H9 (cell line): ENCODE data around the gene VKORC1. TPM values are rescaled to one million over a fixed set of nuclear protein-coding genes. Genes with fewer than 3 reads are reported as not detected.

Experiments used
- DNase-seq: peaks from one replicate; pipeline ENCODE4 v3.0.0-alpha.2; 2017
- H2AFZ ChIP-seq: one replicate; pipeline ENCODE4 v1.6.1; 2013; ENCODE audit warnings: mild to moderate bottlenecking, low read length, control low read depth, moderate library complexity
- H2AK5ac ChIP-seq: 2 replicates; pipeline ENCODE4 v1.6.1; 2013; ENCODE audit warnings: low read length, control low read depth, mixed read lengths; ENCODE audit not compliant: insufficient read length
- H2BK120ac ChIP-seq: one replicate; pipeline ENCODE4 v1.6.1; 2013; ENCODE audit warnings: low read depth, mild to moderate bottlenecking, low read length, control low read depth, inconsistent platforms; ENCODE audit not compliant: poor library complexity, severe bottlenecking
- H2BK12ac ChIP-seq: 2 replicates; pipeline ENCODE4 v1.6.1; 2013; ENCODE audit warnings: low read length, control low read depth, mixed read lengths, low read depth; ENCODE audit not compliant: insufficient read length
- H2BK15ac ChIP-seq: 2 replicates; pipeline ENCODE4 v1.6.1; 2013; ENCODE audit warnings: low read depth, low read length, control low read depth
- H2BK20ac ChIP-seq: one replicate; pipeline ENCODE4 v1.6.1; 2013; ENCODE audit warnings: low read depth, mild to moderate bottlenecking, low read length, control low read depth, inconsistent platforms; ENCODE audit not compliant: poor library complexity, severe bottlenecking
- H2BK5ac ChIP-seq: 2 replicates; pipeline ENCODE4 v1.6.1; 2013; ENCODE audit warnings: low read length, control low read depth, mixed read lengths; ENCODE audit not compliant: insufficient read length
- H3K14ac ChIP-seq: 2 replicates; pipeline ENCODE4 v1.6.1; 2013; ENCODE audit warnings: low read length, control low read depth; ENCODE audit not compliant: insufficient read depth
- H3K18ac ChIP-seq: 2 replicates; pipeline ENCODE4 v1.6.1; 2013; ENCODE audit warnings: low read depth, mild to moderate bottlenecking, mixed read lengths, low read length, control low read depth; ENCODE audit not compliant: insufficient read length
- H3K23ac ChIP-seq: 2 replicates; pipeline ENCODE4 v1.6.1; 2013; ENCODE audit warnings: low read length, control low read depth, mixed read lengths, low read depth; ENCODE audit not compliant: insufficient read length
- H3K23me2 ChIP-seq: 2 replicates; pipeline ENCODE4 v1.6.1; 2013; ENCODE audit warnings: low read depth, mild to moderate bottlenecking, mixed read lengths, low read length, control low read depth; ENCODE audit not compliant: insufficient read length, poor library complexity, severe bottlenecking
- H3K27ac ChIP-seq: 2 replicates; pipeline ENCODE4 v1.5.1; 2013; ENCODE audit warnings: low read length, control low read depth, mixed read lengths, low read depth; ENCODE audit not compliant: insufficient read length
- H3K27me3 ChIP-seq: 2 replicates; pipeline ENCODE4 v1.6.1; 2013; ENCODE audit warnings: low read length, control low read depth, inconsistent platforms; ENCODE audit not compliant: insufficient read depth
- H3K4ac ChIP-seq: 2 replicates; pipeline ENCODE4 v1.6.1; 2013; ENCODE audit warnings: low read depth, mild to moderate bottlenecking, control low read depth, inconsistent platforms, low read length, moderate library complexity
- H3K4me1 ChIP-seq: 2 replicates; pipeline ENCODE4 v1.6.1; 2013; ENCODE audit warnings: low read length, control low read depth, inconsistent platforms; ENCODE audit not compliant: insufficient read depth
- H3K4me2 ChIP-seq: 2 replicates; pipeline ENCODE4 v1.6.1; 2013; ENCODE audit warnings: low read length, control low read depth, mixed read lengths; ENCODE audit not compliant: insufficient read length, insufficient read depth
- H3K56ac ChIP-seq: 2 replicates; pipeline ENCODE4 v1.6.1; 2013; ENCODE audit warnings: low read depth, mild to moderate bottlenecking, mixed read lengths, low read length, control low read depth; ENCODE audit not compliant: insufficient read length
- H3K79me1 ChIP-seq: 2 replicates; pipeline ENCODE4 v1.6.1; 2013; ENCODE audit warnings: low read depth, mild to moderate bottlenecking, moderate library complexity, low read length, control low read depth, inconsistent platforms; ENCODE audit not compliant: insufficient read depth, poor library complexity, severe bottlenecking
- H3K79me2 ChIP-seq: 2 replicates; pipeline ENCODE4 v1.6.1; 2013; ENCODE audit warnings: low read length, control low read depth, inconsistent platforms; ENCODE audit not compliant: insufficient read depth
- H3K9ac ChIP-seq: 2 replicates; pipeline ENCODE4 v1.6.1; 2013; ENCODE audit warnings: low read length, control low read depth, mixed read lengths; ENCODE audit not compliant: insufficient read length; ENCODE audit errors: extremely low read depth
- H3K9me3 ChIP-seq: one replicate; pipeline ENCODE4 v1.6.1; 2013; ENCODE audit warnings: low read depth, low read length, inconsistent platforms; ENCODE audit not compliant: control insufficient read depth
- H3T11ph ChIP-seq: one replicate; pipeline ENCODE4 v1.6.1; 2013; ENCODE audit warnings: mild to moderate bottlenecking, low read length, control low read depth, inconsistent platforms
- H4K20me1 ChIP-seq: one replicate; pipeline ENCODE4 v1.6.1; 2013; ENCODE audit not compliant: control insufficient read depth, insufficient read length, insufficient read depth
- H4K5ac ChIP-seq: 2 replicates; pipeline ENCODE4 v1.6.1; 2013; ENCODE audit warnings: low read depth, mild to moderate bottlenecking, mixed read lengths, low read length, control low read depth; ENCODE audit not compliant: insufficient read length
- H4K8ac ChIP-seq: replicated peaks from 2 replicates; pipeline ENCODE4 v1.6.1; 2013; ENCODE audit warnings: low read length, control low read depth, mixed read lengths, low read depth; ENCODE audit not compliant: insufficient read length
- H4K91ac ChIP-seq: 2 replicates; pipeline ENCODE4 v1.6.1; 2013; ENCODE audit warnings: low read depth, mild to moderate bottlenecking, moderate library complexity, mixed read lengths, low read length, control low read depth; ENCODE audit not compliant: insufficient read length
- H3K27ac Mint-ChIP-seq, 3 experiments: 2 replicates in 2 of 3; 3 replicates in 1 of 3; pipeline ENCODE4 v1.8.0; 2020 to 2021; ENCODE audit warnings: mixed read lengths in 3 of 3, mild to moderate bottlenecking in 1 of 3, moderate library complexity in 1 of 3
- H3K27me3 Mint-ChIP-seq: 2 replicates; pipeline ENCODE4 v1.8.0; 2021; ENCODE audit warnings: low read depth, mild to moderate bottlenecking, moderate library complexity, mixed read lengths
- H3K36me3 Mint-ChIP-seq, 3 experiments: 2 replicates in 2 of 3; 3 replicates in 1 of 3; pipeline ENCODE4 v1.8.0; 2020 to 2021; ENCODE audit warnings: low read depth in 3 of 3, mixed read lengths in 3 of 3; ENCODE audit not compliant: insufficient read depth in 1 of 3
- H3K4me1 Mint-ChIP-seq, 2 experiments: 2 replicates each; pipeline ENCODE4 v1.8.0; 2020; ENCODE audit warnings: mixed read lengths in 2 of 2
- H3K4me3 Mint-ChIP-seq, 2 experiments: 2 replicates in 1 of 2; 3 replicates in 1 of 2; pipeline ENCODE4 v1.8.0; 2020 to 2021; ENCODE audit warnings: mild to moderate bottlenecking in 2 of 2, mixed read lengths in 2 of 2, moderate library complexity in 1 of 2
- H3K9me3 Mint-ChIP-seq, 2 experiments: 2 replicates in 1 of 2; 3 replicates in 1 of 2; pipeline ENCODE4 v1.8.0; 2020; ENCODE audit warnings: mild to moderate bottlenecking in 2 of 2, mixed read lengths in 2 of 2, moderate library complexity in 1 of 2
- CTCF ChIP-seq: fragments of 200-600 bp; sonication (generic); conservative IDR thresholded peaks from 3 replicates; pipeline ENCODE4 v1.8.0; 2021; ENCODE audit warnings: antibody characterized with exemption, mild to moderate bottlenecking
- WGBS: extraction: QIAGEN DNeasy Blood & Tissue Kit; methylation state at CpG from one replicate; pipeline ENCODE4 v1.1.7; 2013; ENCODE audit warnings: missing lambda C conversion rate, low lambda C conversion rate, mixed read lengths; ENCODE audit not compliant: insufficient read length; ENCODE audit errors: extremely low coverage; 5-methylcytosine and 5-hydroxymethylcytosine counted together
- total RNA-seq: library from RNA; stranded (reverse); gene quantifications from 2 replicates; pipeline ENCODE4 v1.2.1, GENCODE V29; 2021

VKORC1 gene
- total RNA-seq, 1 experiment from 2014 or later, result 93.9 TPM

DNA sequence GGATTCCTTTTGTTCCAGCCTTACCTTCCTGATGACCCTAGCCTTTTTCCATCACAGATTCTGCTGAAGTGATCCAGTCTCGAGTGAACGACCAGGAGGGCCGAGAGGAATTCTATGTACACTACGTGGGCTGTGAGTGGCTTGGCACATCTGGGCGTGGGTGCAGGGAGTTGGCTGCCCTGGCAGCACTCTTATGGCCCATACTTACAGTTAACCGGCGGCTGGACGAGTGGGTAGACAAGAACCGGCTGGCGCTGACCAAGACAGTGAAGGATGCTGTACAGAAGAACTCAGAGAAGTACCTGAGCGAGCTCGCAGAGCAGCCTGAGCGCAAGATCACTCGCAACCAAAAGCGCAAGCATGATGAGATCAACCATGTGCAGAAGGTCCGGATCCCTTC is 25.5 kb upstream of the VKORC1 start:
- Histone ChIP-seq H3K18ac (no peak overlapping the region), H2BK20ac (no peak overlapping the region), H3K56ac (no peak overlapping the region), H3T11ph (no peak overlapping the region), H3K4me1 (0 out of 2 replicates have a peak, but pooled peaks cover 2% of the 10 kb centered on the region), H2BK5ac (no peak overlapping the region), H3K27ac (no peak overlapping the region), H4K8ac (no peak overlapping the region), H3K23me2 (no peaks in the 10 kb centered on the region), H3K9me3 (no peaks in the 10 kb centered on the region), H2BK12ac (no peak overlapping the region), H3K14ac (no peak overlapping the region), H2AK5ac (no peak overlapping the region), H3K23ac (no peak overlapping the region), H4K20me1 (no peaks in the 10 kb centered on the region), H3K79me1 (peaks cover 5% of the 10 kb centered on the region), H4K91ac (no peak overlapping the region), H4K5ac (no peak overlapping the region), H2BK15ac (no peak overlapping the region), H3K27me3 (no peaks in the 10 kb centered on the region), H3K9ac (no peak overlapping the region), H3K4me2 (no peak overlapping the region), H3K79me2 (peaks cover 5% of the 10 kb centered on the region; the same call in 1 of the 2 replicates), H2BK120ac (no peak overlapping the region), H3K4ac (no peak overlapping the region), H2AFZ (no peak overlapping the region)
- peaks cover 10 to 11% of the 10 kb centered on the region in 2 experiments for H3K4me1 Mint-ChIP-seq
- H3K27ac Mint-ChIP-seq, result no peak overlapping the region
- no peak overlapping the region; a peak in 2 of 5 replicates for H3K4me3 Mint-ChIP-seq
- WGBS, result no CpG with 5 or more reads among the region's 16 CpGs
- no peak for DNase-seq
- H3K36me3 Mint-ChIP-seq, result peaks cover 31 to 50% (median 42%) of the 10 kb centered on the region in 3 experiments
- TF ChIP-seq CTCF, result no peak
- H3K27me3 Mint-ChIP-seq, result no peaks in the 10 kb centered on the region
- H3K9me3 Mint-ChIP-seq, result no peaks in the 10 kb centered on the region; a peak in 1 of 5 replicates
